Activated naive CD4-positive, alpha-beta T cell treated with Interleukin-2 at 50 U/mL for 16 hours (primary cell): ENCODE results near the gene TRIM29.
A peak's percentile ranks its signal among the peaks of the same experiment; 100 is the strongest.
"Not testable (repeated sequence)": the region's sequence is repeated elsewhere in the genome, so short reads cannot be mapped to it uniquely, and the experiment has no call there.

ENCODE experiments used
- DNase-seq: peaks from one replicate; pipeline ENCODE4 v3.0.0-alpha.2; 2020

TRIM29 gene

DNA sequence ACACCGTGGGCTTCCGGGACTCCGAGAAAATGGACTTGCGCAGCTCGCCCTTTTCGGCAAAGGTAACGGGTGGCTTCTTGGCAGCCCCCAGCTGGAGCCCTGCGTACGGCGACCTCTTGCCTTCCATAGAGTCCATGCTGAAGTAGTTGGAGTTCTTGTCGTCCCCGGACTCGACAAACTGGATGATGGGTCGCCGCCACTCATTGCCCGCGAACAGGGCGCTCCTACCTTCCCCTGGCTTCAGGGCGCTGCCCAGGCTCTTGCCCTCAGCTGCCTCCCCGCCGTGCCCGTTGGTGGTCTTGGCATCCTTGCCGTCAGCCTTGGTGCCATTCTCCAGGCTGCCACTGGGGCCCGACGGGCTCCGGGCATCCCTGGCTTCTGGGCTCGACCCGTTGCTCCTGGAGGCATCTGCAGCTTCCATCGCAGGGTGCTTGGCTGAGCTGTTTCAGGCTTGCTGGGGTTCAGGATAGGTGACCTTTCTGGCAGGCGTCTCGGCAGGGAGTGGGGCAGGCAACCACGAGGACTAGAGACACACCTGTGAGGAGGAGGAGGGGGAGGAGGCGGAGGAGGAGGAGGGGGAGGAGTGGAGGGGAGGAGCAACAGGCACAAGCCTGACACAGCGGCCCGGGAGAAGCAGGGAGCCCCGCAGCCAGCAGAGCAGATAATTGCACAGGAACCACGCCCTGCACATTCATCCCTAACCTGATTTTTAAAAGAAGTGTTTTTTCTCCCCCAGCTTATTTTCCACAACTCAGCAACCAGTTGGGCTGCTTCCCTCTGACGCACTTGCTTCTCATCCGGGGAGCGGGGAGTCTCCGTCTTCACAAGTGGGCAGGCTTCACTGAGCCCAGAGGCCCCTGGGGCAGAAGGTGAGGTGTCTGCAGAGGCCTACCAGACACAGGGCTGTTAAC is at the start of gene TRIM29:
Gene TRIM29, minus strand, starts transcription at position 503 of the 911 bp plus-strand sequence. Its CDS starts 82 bp downstream, at position 421.
- no peak for DNase-seq

- peak; percentile 33 for DNase-seq
Measured at GRCh38 chr11:120186774-120187591, 49.1 kb upstream of the TRIM29 start.

- DNase-seq = no peak
Measured at GRCh38 chr11:120186456-120186773, 48.5 kb upstream of the TRIM29 start.

DNA sequence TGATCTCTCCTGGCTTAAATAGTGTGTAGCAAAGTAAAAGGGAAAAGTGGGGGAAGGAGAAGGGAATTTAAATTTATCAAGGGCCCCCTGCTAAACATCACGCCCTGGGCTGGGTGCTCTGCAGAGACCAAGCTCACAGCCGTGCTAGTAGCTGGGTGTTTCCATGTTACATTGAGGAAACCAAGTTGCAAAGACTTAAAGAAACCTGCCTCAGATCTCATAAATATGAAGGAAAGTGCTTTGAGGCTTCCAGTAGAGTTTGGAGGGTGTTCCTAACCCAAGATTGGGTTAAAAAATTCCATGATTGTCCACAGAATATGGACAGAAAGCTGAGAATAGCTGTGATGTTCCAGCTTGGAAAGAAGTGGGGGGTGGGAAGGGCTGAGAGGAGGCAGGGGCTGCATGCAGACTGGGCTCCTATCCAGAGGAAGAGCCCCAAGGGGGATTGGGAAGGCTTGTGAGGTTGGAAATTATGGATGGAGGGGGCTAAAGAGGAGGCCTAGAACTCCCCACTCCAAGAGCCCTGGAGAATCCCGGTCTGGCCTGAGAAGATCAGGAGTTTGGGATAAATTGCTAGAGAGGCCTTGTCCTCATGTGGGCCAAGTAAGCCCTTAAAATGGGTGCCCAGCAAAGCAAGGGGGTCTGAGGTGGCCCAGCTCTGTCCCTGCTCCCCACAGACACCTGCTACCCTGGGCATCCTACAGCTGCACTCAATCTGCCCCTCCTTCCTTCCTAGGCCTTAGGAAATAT is 48.0 kb upstream of the TRIM29 start:
- no peak for DNase-seq

GRCh38 chr11:120184946-120185705 is 47.2 kb upstream of the TRIM29 start:
- no peak for DNase-seq

DNA sequence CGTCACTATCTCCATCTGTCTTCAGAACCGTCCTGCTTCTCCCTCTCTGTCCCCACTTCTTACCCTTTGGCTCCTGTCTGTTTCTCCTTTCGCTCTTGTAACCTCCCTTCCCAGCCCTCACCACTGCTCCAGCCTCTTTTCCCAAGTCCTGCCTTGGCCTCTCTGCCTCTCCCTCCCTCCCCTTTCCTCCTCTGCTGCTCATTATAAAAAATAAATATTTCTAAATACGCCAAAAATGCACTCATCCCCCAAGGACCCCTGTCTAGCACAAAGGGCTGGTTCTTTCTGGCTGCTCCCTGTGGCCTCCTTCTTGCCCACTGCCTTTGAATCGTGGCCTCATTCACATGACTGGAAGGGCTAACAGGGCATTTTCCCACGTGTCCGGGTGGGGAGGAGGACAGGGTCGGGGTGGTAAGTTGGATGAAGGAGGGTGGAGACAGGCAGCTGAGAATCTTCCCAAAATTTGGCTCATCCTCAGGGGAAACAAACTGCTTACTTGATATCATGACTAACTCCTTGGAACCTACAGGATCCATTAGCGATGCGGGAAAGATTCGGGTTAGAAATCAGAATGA is 46.5 kb upstream of the TRIM29 start:
- no peak for DNase-seq

- DNase-seq = no peak
Measured at GRCh38 chr11:120183701-120184141, 45.8 kb upstream of the TRIM29 start.

- no peak for DNase-seq
Measured at GRCh38 chr11:120182790-120183491, 45.0 kb upstream of the TRIM29 start.

DNA sequence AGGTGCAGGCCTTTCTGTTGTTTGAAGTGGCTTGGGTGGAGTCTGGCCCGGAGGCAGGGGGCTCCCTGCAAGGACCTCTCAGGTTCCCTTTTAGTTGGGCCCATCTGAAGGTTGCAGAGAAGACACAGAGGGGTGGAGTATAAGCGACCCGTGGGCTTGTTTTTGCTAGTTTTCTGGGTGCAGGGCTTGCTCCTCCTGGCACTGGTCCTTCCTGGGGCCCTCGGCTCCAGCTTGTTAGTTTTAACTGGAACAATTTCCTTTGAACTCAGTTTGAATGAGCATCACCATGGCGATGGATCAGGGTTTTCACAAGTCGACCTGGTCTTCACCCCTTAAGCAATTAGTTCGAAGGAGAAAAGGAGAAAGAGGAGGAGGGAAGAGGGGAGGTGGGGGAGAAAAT is 44.5 kb upstream of the TRIM29 start:
- no peak for DNase-seq

DNA sequence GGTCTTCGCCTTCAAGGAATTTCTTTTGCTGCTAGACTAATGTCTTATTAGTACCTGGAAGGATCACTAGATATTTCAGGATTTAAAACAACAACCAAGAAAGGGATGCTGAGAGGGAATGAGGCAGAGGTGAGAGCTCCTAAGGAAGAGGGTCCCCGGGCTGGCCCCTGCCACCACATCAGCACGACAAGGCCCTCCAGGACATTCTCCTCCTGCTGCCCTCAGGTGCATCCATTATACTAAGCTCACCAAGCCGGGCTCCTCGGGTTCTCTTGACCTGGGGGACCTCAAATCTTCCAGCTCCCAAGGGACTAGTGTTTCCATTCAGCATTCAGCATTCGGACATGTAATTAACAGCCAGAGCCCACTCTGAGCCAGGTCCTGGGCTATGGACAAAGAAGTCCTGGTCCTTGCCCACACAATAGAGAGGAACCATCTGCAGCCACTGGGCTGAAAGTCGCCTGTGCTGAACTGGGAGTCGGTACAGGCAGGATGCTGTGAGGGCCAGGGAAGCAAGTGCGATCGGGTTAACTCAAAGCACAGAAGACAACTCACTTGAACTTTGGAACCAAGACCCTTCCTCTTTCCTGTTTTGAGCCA is 43.6 kb upstream of the TRIM29 start:
- DNase-seq = no peak

DNA sequence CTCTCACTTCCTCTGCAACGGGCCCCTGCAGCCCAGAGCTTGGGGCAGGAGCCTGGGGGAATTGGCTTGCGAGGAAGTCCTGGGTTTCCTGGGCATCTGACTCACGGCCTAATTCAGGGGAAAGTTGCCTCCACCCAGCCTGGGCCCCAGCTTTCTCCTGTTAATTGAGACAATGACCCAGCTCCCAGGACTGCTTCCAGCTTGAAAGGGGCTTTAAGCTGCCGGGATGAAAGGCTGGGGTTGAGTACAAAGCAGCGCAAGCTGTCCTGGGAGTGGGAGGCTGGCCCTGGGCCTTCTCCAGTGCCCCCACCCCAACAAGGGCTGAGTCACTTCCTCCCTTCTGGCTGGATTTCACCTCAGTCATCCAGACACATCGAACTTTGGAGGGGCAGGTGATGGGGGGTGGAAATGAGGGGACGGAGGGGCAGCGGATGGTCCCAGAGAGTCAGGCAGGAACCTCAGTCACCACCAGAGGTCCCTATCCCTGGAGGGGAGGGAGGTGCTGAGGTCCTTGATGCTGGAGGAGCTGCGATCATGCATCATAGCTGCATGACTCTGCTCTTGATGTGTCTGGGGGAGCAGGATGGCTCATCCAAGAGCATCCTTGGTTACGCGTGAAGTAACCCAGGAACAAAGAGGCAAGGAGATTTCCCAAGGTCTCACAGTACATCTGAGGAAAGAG is 42.8 kb upstream of the TRIM29 start:
- no peak for DNase-seq

GRCh38 chr11:120180063-120180462 is 42.1 kb upstream of the TRIM29 start:
- DNase-seq = not testable (repeated sequence)

DNA sequence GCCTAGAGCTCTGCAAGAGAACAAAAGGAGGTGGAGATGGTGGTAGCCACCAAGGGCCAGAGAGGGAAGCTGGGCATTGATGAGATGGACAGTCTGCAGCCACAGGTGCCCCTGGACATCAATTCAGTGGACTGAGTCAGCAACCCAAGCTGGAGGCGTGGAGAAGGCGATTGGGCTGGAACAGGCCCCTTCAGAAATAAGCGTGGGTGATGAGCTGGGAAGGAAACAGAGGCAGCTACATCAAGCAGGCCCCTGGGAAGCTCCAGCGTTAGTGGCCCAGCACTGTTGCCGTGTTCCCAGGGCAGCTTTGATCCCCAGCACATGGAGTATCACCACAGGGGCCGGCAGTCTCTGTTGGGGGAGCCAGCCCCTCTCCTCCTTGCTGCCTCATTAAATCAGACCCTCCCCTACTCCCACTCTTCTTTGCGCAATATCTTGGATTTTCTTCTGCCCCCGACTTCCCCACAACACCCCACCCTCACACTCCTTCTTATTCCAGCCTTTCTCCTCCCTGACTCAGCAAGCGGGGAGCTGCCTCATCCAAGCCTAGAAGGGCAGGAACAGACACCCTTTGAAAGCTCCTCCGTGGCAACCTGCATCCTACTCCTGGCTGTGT is 41.3 kb upstream of the TRIM29 start:
- DNase-seq = no peak

GRCh38 chr11:120178561-120179056 is 40.7 kb upstream of the TRIM29 start:
- DNase-seq = no peak

DNA sequence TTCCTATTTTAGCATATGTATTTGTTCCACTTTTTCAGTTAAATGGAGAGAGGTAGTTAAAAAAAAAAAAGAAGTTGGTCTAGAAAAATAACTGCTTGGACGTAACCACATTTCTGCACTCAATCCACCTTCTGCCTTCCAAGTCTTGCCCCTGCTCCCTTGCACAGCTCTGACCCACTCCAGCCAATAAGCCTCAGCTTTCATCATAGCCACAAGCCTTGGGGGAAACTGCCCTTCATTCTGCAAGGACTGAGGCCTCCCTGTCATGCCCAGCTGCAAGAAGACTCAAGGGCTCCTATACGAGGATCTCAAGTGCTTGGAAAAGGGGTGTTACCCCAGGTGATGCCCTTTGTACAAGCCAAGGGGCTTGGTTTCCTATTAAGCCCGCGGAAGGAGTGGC is 37.0 kb upstream of the TRIM29 start:
- DNase-seq = no peak

DNA sequence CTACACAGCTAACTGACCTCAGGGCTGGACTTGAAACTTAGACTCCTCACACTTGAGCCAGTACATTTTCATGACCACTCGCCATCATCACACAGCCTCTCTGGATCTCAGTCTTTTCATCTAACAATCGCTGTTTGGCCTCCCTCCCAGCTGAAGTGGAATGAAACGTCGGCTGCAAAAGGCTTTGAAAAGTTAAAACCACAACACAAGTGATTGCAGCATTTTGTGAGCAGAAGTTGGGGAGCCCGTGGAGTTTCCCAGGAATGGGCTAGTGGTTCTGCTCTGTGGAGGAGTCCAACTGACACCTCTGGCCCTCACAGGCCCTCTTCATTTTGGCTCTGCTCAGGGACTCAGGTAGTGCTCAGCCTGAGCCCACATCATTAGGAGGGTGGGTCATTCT is 35.9 kb upstream of the TRIM29 start:
- no peak for DNase-seq

GRCh38 chr11:120173019-120173705 is 35.2 kb upstream of the TRIM29 start:
- no peak for DNase-seq

- peak; percentile 27 for DNase-seq
Measured at GRCh38 chr11:120172054-120172911, 34.4 kb upstream of the TRIM29 start.
